B cell (primary cell): Measurements from ENCODE around the gene EYA4. TPM values are rescaled to one million over a fixed set of nuclear protein-coding genes. Genes with fewer than 3 reads are reported as not detected.

Experiments used
- ATAC-seq: fragments of 200-7000 bp; cut with Tn5 transposase; one replicate; pipeline ENCODE4 v1.10.0; 2021; ENCODE audit warnings: low read depth, mild to moderate bottlenecking, moderate number of reproducible peaks, moderate library complexity
- CTCF ChIA-PET: fragments of 350-600 bp; sonication (Branson Sonifier 250); formaldehyde crosslinking; loops from one replicate; lab custom pipeline; 2021; ENCODE audit warnings: antibody characterized with exemption, inconsistent platforms; lab: Charles Lee
- POLR2A ChIA-PET: fragments of 350-600 bp; sonication (Branson Sonifier 250); formaldehyde crosslinking; loops from one replicate; lab custom pipeline; 2021; ENCODE audit warnings: antibody characterized with exemption; lab: Charles Lee
- DNase-seq: peaks from one replicate; pipeline ENCODE4 v3.0.0; 2013
- H2AFZ ChIP-seq: 2 replicates; pipeline ENCODE4 v1.6.1; 2012; ENCODE audit warnings: mild to moderate bottlenecking, low read depth, low read length; ENCODE audit not compliant: insufficient read depth, poor library complexity, severe bottlenecking
- H3K27ac ChIP-seq, 2 donors: 1 replicate in 1 of 2; 2 replicates in 1 of 2; pipeline ENCODE4 v1.5.1; 2012 to 2013; ENCODE audit warnings: low read length in 2 of 2, mild to moderate bottlenecking in 2 of 2, moderate library complexity in 1 of 2
- H3K27me3 ChIP-seq, 4 experiments: fragments of 200-600 bp in 1 of 4; sonication (generic) in 1 of 4; replicated peaks in 1 of 4; 1 replicate in 2 of 4; 2 replicates in 2 of 4; pipeline versions ENCODE4 v1.6.1 to v1.7.0; 2013 to 2016; ENCODE audit warnings: low read length in 3 of 4, mild to moderate bottlenecking in 2 of 4, mixed read lengths in 1 of 4, moderate library complexity in 1 of 4; ENCODE audit not compliant: insufficient read depth in 4 of 4, control insufficient read depth in 3 of 4; ENCODE audit errors: control extremely low read depth in 1 of 4
- H3K36me3 ChIP-seq, 2 experiments: replicated peaks in 1 of 2; 1 replicate in 1 of 2; 2 replicates in 1 of 2; pipeline versions ENCODE4 v1.6.1 to v1.7.1; 2013; ENCODE audit warnings: low read length in 1 of 2; ENCODE audit not compliant: insufficient read depth in 2 of 2, control insufficient read depth in 1 of 2; ENCODE audit errors: control extremely low read depth in 1 of 2, extremely low read depth in 1 of 2
- H3K4me1 ChIP-seq, 2 donors: fragments of 200-600 bp in 1 of 2; sonication (generic) in 1 of 2; 1 replicate in 1 of 2; 2 replicates in 1 of 2; pipeline versions ENCODE4 v1.5.1 to v1.6.1; 2013 to 2017; ENCODE audit warnings: low read length in 2 of 2; ENCODE audit not compliant: control insufficient read depth in 2 of 2, insufficient read depth in 2 of 2
- H3K4me2 ChIP-seq: replicated peaks from 2 replicates; pipeline ENCODE3; 2012; ENCODE audit warnings: mild to moderate bottlenecking, low read depth, low read length; ENCODE audit not compliant: poor library complexity, severe bottlenecking
- H3K4me3 ChIP-seq, 5 experiments: fragments of 200-600 bp in 1 of 5; sonication (generic) in 1 of 5; 1 replicate in 3 of 5; 2 replicates in 2 of 5; pipeline versions ENCODE4 v1.5.1 to v1.7.0; 2011 to 2016; ENCODE audit warnings: low read length in 4 of 5, mild to moderate bottlenecking in 4 of 5, low read depth in 2 of 5, control low read depth in 1 of 5, moderate library complexity in 1 of 5; ENCODE audit not compliant: insufficient read depth in 1 of 5; ENCODE audit errors: control extremely low read depth in 1 of 5, extremely low read depth in 1 of 5
- H3K79me2 ChIP-seq: fragments of 200-600 bp; sonication (generic); one replicate; pipeline ENCODE4 v1.6.0; 2016; ENCODE audit warnings: low read length; ENCODE audit not compliant: control insufficient read depth, insufficient read depth
- H3K9ac ChIP-seq: fragments of 200-600 bp; sonication (generic); 2 replicates; pipeline ENCODE4 v1.6.1; 2017; ENCODE audit warnings: mild to moderate bottlenecking, low read length, moderate library complexity
- H3K9me3 ChIP-seq, 3 donors: one replicate each; pipeline versions ENCODE4 v1.6.1 to v1.7.1; 2013; ENCODE audit warnings: low read length in 2 of 3; ENCODE audit not compliant: control insufficient read depth in 2 of 3, insufficient read depth in 1 of 3; ENCODE audit errors: control extremely low read depth in 1 of 3
- H4K20me1 ChIP-seq: 2 replicates; pipeline ENCODE4 v1.6.0; 2012; ENCODE audit warnings: mild to moderate bottlenecking, low read length; ENCODE audit not compliant: insufficient read depth, control insufficient read depth, poor library complexity, severe bottlenecking
- H3K27ac Mint-ChIP-seq: one replicate; pipeline ENCODE4 v1.8.0; 2021; ENCODE audit warnings: mixed read lengths
- H3K27me3 Mint-ChIP-seq: one replicate; pipeline ENCODE4 v1.8.0; 2021; ENCODE audit warnings: mixed read lengths
- H3K4me1 Mint-ChIP-seq: one replicate; pipeline ENCODE4 v1.8.0; 2021; ENCODE audit warnings: mixed read lengths
- H3K4me3 Mint-ChIP-seq: one replicate; pipeline ENCODE4 v1.8.0; 2021; ENCODE audit warnings: mixed read lengths
- H3K9me3 Mint-ChIP-seq: one replicate; pipeline ENCODE4 v1.8.0; 2022; ENCODE audit warnings: mixed read lengths; ENCODE audit not compliant: insufficient read depth
- EZH2 ChIP-seq: IDR thresholded peaks from 2 replicates; pipeline ENCODE4 v1.6.1; 2012; ENCODE audit warnings: borderline replicate concordance, low read depth, mild to moderate bottlenecking, moderate library complexity, low read length; ENCODE audit not compliant: insufficient read depth, poor library complexity, severe bottlenecking
- WGBS: methylation state at CpG from one replicate; pipeline ENCODE4 v1.1.5; 2013; ENCODE audit warnings: missing lambda C conversion rate; ENCODE audit not compliant: insufficient coverage; 5-methylcytosine and 5-hydroxymethylcytosine counted together
- intact Hi-C: fragments of 100-400 bp; cut with micrococcal nuclease; formaldehyde crosslinking; loops from one replicate; pipeline ENCODE4 v1.10.0; 2022
- polyA plus RNA-seq: library from polyadenylated mRNA; depleted of rRNA; stranded (reverse); fragments of >200 nt; gene quantifications from 2 replicates; pipeline ENCODE4 v1.2.3, GENCODE V29; 2012
- total RNA-seq, 2 donors: library from RNA; stranded (reverse); fragments of 120-200 nt in 1 of 2; gene quantifications; 1 replicate in 1 of 2; 2 replicates in 1 of 2; pipeline versions ENCODE4 v1.2.3 to v1.2.4, GENCODE V29; 2013 to 2022
- TF ChIP-seq, protein P1 (sequence below): fragments of 200-600 bp; IDR thresholded peaks from one replicate; pipeline ENCODE4 v1.8.0; 2022; ENCODE audit warnings: antibody characterized with exemption, mild to moderate bottlenecking

The EYA4 gene
- total and polyA plus RNA-seq, 2 donors (not counting 1 experiment from before 2014, with no cell fraction given): 0.49 TPM; not detected in 1

DNA sequence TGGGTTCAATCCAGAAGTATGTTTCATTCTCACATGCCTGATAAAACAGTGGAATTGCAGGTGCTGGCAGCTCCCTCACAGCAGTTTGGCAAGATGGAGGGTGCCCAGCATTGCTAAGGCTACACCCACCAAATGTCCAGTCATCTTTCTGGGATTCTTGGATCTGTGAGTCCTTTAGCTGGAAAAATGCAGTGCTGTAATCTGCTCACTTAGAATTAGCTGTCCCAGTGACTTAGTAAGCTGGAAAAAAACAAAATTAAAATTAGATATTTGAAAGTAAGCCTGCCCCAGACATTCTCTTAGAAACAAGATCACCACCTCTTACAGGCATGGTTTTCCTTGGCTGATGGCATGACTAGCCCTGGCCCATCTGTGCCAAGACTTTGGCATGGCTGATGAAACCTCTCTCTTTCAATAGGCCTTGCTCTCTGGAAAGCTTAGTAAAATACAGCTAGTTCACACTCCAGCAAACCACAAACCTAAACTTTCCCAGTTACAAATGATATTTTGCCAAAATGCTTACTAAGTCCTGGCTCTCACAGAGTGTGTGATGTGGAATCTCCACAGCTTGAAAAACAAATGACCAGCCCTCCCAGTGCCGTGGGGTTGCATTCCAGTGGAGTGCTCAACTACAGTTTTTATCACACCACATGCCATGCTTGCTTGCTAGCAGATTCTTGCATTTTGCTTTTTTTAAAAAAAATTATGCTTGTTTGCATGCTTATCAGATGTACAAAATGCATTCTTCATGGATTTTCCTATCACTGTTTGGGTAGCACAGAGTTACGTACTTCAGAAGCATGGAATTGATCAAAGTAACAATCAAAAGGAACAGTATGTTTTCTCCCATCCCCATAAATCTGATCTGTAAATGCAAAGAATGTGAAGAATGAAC, 261.5 kb downstream of the EYA4 start:
- no peak for DNase-seq
- peaks cover 18% of the 10 kb centered on the region for H3K27me3 Mint-ChIP-seq
- TF ChIP-seq, protein P1, sequence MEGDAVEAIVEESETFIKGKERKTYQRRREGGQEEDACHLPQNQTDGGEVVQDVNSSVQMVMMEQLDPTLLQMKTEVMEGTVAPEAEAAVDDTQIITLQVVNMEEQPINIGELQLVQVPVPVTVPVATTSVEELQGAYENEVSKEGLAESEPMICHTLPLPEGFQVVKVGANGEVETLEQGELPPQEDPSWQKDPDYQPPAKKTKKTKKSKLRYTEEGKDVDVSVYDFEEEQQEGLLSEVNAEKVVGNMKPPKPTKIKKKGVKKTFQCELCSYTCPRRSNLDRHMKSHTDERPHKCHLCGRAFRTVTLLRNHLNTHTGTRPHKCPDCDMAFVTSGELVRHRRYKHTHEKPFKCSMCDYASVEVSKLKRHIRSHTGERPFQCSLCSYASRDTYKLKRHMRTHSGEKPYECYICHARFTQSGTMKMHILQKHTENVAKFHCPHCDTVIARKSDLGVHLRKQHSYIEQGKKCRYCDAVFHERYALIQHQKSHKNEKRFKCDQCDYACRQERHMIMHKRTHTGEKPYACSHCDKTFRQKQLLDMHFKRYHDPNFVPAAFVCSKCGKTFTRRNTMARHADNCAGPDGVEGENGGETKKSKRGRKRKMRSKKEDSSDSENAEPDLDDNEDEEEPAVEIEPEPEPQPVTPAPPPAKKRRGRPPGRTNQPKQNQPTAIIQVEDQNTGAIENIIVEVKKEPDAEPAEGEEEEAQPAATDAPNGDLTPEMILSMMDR: no peak
- TF ChIP-seq EZH2: no peak

DNA sequence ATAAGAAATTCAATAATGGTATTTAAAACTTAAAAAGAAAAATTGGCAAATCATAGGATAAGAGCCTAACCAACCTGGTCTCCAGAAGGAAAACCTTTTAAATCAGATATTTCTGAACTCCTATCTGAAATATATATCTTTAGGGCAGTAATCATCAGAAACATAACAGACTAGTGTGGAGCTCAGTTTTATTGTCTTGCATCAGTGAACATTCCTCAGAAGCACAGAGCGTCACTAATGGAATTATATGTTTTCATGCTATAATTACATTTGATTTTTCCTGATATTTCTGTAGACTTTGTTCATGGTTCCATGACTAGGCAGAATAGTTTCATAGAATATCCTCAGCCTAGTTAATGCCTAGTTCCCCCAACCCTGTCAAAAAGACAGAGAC, 262.2 kb downstream of the EYA4 start:
- no peak overlapping the region for H3K4me2 ChIP-seq
- no peaks in the 10 kb centered on the region for H3K4me1 Mint-ChIP-seq
- H3K9me3 ChIP-seq: no peaks in the 10 kb centered on the region
- H3K27ac ChIP-seq: no peak overlapping the region
- no peaks in the 10 kb centered on the region for H3K79me2 ChIP-seq
- intact Hi-C loops: no loop called here
- peaks cover 0 to 5% (median 0%) of the 10 kb centered on the region in 4 experiments for H3K27me3 ChIP-seq
- H2AFZ ChIP-seq: no peak overlapping the region
- no peak overlapping the region for H3K4me3 ChIP-seq
- no peaks in the 10 kb centered on the region for H3K4me1 ChIP-seq
- TF ChIP-seq, protein P1: no peak
- no peak for TF ChIP-seq EZH2
- no peak overlapping the region for H3K9ac ChIP-seq
- no peaks in the 10 kb centered on the region for H3K9me3 Mint-ChIP-seq
- ATAC-seq: no peak
- POLR2A ChIA-PET: no interaction called here
- no peak overlapping the region for H3K4me3 Mint-ChIP-seq
- CTCF ChIA-PET: no interaction called here
- DNase-seq: no peak
- H4K20me1 ChIP-seq: no peaks in the 10 kb centered on the region
- H3K27ac Mint-ChIP-seq: no peak overlapping the region
- H3K27me3 Mint-ChIP-seq: peaks cover 18% of the 10 kb centered on the region
- no CpG with 5 or more reads among the region's 1 CpG for WGBS
- no peaks in the 10 kb centered on the region for H3K36me3 ChIP-seq

More for the DNA sequence above, 261.5 kb downstream of the EYA4 start:
- Histone ChIP-seq H3K9me3 (no peaks in the 10 kb centered on the region), H2AFZ (no peak overlapping the region), H3K4me2 (no peak overlapping the region), H3K4me3 (no peak overlapping the region), H3K4me1 (no peaks in the 10 kb centered on the region), H3K27me3 (peaks cover 0 to 5% (median 0%) of the 10 kb centered on the region in 4 experiments), H4K20me1 (no peaks in the 10 kb centered on the region), H3K27ac (no peak overlapping the region), H3K9ac (no peak overlapping the region), H3K79me2 (no peaks in the 10 kb centered on the region), H3K36me3 (no peaks in the 10 kb centered on the region)
- H3K4me1 Mint-ChIP-seq: no peaks in the 10 kb centered on the region
- ChIA-PET CTCF (no interaction called here), POLR2A (no interaction called here)
- no peak overlapping the region for H3K27ac Mint-ChIP-seq
- ATAC-seq: no peak
- no peaks in the 10 kb centered on the region for H3K9me3 Mint-ChIP-seq
- no peak overlapping the region for H3K4me3 Mint-ChIP-seq
- WGBS: no CpG with 5 or more reads among the region's 2 CpGs
- intact Hi-C loops: no loop called here
